G401.6 (cell line): ENCODE measurements around the gene ATP2C1.
A peak's percentile ranks its signal among the peaks of the same experiment; 100 is the strongest.
"Not testable (repeated sequence)": the region's sequence is repeated elsewhere in the genome, so short reads cannot be mapped to it uniquely, and the experiment has no call there.

Experiments
- FAIRE-seq: peaks from 2 replicates; lab custom pipeline; 2012; peaks lifted over from hg19 to GRCh38; lab: Jason Lieb, UNC

ATP2C1 gene, protein sequence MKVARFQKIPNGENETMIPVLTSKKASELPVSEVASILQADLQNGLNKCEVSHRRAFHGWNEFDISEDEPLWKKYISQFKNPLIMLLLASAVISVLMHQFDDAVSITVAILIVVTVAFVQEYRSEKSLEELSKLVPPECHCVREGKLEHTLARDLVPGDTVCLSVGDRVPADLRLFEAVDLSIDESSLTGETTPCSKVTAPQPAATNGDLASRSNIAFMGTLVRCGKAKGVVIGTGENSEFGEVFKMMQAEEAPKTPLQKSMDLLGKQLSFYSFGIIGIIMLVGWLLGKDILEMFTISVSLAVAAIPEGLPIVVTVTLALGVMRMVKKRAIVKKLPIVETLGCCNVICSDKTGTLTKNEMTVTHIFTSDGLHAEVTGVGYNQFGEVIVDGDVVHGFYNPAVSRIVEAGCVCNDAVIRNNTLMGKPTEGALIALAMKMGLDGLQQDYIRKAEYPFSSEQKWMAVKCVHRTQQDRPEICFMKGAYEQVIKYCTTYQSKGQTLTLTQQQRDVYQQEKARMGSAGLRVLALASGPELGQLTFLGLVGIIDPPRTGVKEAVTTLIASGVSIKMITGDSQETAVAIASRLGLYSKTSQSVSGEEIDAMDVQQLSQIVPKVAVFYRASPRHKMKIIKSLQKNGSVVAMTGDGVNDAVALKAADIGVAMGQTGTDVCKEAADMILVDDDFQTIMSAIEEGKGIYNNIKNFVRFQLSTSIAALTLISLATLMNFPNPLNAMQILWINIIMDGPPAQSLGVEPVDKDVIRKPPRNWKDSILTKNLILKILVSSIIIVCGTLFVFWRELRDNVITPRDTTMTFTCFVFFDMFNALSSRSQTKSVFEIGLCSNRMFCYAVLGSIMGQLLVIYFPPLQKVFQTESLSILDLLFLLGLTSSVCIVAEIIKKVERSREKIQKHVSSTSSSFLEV

DNA sequence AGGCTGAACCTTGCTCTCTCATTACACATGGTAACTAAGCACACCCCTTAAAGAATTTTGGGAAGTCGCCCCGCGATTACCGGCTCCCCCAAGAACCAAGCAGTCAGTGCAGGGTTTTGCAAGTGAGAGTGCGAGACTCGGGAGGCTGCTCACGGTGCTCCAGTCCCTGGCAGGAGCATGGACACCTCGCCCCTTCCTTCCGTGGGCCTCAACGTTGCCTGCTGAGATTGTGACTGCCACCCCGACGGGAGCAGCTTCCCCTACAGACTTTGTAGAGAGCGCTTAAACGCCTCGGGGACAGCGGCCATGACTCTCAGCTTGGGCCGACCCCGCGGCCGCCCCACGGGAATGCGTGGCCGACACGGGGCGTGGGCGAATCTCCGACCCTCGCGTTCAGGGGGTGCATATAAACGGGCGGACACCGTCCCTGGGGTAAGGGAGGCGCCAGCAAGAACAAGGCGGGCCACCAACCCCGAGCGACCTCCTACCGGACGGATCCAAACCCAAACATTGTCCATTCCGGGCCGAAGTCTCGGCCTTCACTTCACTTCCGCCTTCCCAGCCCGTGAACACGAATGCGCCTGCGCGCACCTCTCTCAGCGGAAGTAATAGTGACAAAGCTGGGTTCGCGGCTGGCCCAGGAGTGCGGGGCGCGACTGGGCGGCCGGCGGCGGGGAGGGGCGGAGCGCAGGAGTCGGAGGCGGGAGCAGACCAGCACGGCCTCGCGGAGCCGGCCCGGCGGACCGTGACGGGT is at the start of gene ATP2C1:
ATP2C1 (plus strand) TSS at position 709 of the 754 bp plus-strand sequence. CDS start 686 bp downstream, outside the sequence.
- peak; percentile 37 for FAIRE-seq

DNA sequence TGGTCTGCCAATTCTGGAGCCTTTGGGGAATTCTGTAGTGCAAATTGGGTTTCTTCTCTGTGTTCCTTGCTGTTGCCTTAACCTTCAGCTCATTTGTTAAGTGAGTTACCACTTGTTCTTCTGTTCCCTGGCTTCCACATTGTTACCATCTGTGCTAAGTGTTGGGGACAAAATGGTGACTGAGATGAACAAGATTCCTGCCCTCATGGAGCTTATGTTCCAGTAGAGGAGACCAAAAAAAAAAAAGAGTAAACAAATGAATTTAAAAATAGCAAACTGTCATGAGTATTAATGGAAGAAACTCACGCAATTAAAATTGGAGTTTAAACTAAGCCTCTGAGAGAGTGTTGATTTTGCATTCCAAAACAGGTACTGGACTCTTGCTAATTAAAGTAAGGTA is 49.4 kb upstream of the ATP2C1 start:
- FAIRE-seq, result no peak

DNA sequence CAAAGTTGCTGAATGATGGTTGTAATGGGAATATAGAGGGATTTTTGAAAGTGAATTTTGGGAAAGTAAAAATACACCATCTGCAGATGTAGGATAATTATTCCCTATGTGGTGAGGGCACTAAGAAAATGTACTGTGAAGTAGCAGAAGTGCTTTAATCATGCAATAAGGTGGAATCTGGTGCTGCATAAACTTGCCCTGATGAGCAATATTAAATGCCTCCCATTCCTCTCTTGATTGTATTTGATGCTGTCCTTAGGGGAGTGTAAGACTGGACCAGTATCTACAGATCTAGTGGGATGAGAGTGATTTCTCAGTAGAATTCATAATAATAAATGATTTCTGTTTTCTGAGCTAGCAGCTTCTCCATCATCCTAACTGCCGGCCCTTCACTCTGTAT is 47.7 kb upstream of the ATP2C1 start:
- FAIRE-seq, result no peak

DNA sequence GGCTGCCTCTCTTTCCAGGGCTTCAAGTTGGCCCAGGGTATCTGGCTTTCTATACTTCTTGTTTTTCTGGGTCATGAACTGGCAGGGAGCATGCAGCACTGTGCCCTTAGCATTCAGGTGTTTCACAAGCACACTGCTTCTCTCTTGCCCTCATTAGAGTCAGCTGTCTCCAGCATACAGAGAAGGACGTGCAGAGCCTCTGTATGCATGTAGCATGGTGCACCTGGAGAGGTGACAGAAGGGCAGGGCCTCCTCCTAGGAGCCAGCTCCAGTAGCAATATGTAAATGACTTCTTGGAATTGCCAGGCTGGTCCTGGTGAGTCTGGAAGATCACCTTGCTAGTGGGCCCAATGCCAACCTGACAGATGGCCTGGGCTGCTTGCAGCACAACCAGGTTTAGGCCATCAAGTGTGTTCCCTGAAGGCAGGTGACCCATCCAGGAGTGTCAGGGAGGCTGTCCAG is 44.8 kb upstream of the ATP2C1 start:
- no peak for FAIRE-seq

DNA sequence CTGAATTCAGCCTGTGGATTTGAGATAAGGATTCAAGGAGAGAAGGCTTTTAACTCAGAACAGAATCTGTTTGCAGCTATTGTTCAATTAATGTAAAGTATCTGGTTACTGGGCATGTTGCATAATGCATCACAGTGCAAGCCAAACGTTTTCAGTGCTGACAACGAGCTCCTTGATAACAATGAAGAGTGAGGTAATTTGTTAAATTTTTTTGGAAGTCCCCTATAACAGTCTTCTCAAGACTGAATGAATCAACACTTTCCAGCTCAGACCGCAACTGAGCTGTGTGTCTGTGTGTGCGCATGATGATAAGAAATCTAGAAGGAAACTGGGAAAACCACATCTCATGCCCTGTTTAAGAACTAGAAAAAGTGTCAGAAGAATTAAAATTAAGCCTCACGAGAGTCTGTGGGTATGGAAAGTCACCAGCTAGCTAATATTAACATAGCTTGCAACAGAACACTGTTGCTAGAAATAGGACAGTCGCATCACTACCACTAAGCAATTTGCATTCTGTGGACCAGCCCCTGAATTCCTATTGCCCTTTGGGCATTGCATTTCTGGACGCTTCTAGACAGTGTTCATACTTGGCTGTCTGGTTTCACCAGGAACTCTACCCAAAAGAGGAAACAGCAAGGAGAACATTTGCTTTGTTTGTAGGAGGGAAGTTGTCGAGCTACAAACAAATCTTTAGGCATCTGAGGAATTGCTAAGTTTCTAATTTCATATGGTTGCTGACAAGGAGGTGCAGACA is 43.7 kb upstream of the ATP2C1 start:
- FAIRE-seq, result no peak

DNA sequence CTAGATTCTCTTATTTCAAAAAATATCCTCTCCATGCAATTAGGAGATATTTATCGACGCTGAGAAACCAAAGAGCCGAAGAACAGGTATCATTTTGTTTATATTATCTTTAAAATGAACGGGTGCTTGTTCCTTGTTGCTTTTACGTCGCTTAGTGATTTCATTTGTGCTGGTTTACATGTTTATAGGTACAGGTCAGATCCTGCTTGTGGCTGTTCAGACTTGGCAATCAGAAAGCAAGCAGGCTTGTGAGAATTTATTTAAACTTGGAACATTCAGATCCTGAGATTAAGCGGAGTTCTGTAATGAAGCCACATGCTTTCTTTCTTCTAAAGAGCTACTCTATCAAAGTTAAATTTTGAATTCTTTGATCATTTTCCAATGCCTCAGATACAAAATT is 43.0 kb upstream of the ATP2C1 start:
- no peak for FAIRE-seq

DNA sequence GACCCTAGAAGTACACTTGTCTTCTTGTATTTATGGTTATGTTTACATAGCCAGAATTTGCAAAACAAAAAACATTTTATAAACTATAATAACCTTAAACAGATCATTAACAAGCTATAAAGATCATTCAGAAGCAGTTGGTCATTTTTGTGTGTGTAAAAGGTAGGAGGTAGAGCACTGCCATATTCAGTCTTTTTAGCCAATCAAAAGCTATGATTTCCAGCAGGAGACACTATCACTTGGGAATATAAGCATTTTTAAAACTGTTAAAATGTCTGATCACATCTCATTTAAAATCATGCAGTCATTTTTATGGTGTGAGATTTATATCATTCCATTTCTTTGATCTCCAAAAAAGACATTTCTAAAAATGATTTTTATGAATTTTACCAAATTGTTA is 42.6 kb upstream of the ATP2C1 start:
- FAIRE-seq, result no peak

DNA sequence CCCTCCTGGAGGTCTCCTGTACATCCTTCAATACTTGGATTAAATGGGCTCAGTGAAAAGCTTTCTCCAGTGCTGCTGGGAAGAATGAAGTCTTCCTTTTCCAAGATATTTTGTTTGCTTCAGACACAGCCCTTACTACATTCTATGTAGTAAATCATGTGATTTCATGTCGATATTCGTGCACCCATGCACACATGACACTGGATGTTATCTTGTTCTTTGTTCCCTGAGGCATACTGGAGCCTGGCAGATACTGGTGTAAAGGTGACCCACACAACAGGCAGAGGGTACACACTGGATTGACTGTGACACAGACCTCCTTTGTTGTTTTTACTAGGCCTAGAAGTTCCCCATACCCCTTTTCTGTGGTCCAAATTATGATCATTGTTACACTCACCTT is 40.3 kb upstream of the ATP2C1 start:
- no peak for FAIRE-seq

DNA sequence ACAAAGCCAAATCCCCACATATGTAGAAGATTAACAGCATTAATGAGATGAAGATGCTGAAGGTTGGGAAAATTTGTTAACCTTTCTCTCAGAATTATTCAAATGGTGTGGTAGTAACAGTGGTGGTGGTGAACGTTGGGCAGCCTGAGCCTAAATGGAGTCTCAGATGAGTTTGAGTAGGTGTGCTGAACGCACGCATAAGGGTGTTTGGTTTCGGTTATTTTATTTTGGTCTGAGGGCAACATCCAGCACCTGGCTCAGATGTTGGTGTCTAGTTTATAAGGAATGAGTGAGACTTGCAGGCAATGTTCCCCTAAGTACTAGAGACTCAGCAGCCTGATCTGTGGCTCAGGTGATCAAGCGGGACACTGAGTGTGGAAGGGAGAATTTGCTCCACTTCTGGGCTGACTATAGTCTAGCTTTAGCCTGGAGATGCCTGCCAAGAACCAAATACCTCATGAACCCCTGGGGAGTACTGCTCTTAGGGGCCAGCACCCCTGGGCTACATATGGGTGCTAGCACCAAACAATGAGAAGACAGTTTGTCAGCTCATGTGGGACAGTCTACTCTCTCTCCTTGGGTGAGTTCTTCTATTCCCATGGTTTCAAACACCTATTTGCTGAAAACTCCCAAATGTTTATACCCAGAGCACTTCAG is 39.5 kb upstream of the ATP2C1 start:
- no peak for FAIRE-seq

DNA sequence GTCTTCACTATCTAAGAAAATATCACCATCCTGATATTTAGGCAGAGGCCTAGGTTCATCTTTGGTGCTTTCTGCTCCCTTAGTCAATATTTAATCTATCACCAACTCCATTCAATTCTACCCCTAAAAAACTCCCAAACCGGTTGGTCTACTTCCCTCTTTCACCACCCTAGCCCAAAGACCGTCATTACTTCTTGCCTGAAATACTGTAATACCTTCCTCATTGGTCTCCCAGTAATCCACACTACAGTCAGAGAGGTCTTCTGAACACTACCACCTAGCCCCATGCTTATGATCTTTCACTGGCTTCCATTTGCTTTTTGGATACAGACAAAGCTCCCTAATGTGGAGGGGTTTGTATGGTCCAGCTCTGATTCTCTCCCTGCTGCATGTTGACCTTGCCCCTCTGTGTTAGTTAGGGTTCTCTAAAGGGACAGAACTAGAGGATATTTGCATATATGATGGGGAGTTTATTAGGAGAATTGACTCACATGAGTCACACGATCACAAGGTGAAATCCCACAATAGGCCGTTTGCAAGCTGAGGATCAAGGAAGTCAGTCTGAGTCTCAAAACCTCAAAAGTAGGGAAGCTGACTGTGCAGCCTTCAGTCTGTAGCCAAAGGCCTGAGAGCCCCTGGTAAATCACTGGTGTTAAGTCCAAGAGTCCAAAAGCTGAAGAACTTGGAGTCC is 36.4 kb upstream of the ATP2C1 start:
- no peak for FAIRE-seq

DNA sequence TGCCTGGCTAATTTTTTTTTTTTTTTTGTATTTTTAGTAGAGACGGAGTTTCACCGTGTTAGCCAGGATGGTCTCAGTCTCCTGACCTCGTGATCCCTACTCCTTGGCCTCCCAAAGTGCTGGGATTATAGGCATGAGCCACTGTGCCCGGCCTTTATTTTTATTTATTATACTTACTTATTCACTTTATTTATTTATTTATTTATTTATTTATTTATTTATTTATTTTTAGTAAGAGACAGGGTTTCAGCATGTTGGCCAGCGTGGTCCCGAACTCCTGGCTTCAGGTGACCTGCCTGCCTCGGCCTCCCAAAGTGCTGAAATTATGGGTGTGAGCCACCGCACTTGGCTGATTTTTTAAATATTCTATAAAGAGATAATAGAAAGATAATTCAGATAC is 31.8 kb upstream of the ATP2C1 start:
- not testable (repeated sequence) for FAIRE-seq

DNA sequence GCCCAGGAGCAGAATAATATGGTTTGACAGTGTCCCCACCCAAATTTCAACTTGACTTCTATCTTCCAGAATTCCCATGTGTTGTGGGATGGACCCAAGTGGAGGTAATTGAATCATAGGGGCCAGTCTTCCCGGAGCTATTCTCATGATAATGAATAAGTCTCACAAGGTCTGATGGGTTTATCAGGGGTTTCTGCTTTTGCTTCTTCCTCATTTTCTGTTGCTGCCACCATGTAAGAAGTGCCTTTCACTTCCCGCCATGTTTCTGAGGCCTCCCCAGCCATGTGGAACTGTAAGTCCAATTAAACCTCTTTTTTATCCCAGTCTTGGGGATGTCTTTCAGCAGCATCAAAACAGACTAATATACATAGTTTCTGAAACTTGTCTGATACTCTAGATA is 28.4 kb upstream of the ATP2C1 start:
- no peak for FAIRE-seq

DNA sequence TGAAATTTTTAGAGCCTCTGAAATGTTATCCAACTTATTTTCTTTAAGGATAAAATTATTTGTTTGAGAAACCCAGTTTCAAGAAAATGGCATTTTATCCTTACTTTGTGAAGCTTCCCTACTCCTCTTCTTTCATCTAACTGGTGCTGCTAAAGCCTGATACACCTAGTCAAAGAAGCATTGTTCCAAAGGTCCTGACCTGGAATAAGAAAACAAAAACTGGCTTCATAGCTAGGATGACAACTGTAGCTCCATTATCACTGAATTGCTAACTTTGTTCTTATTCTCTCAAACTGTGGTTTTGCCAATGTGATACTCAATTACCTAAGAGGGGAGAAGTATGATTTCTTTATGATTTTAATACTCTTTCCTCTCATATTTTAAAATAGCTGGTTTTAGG is 27.6 kb upstream of the ATP2C1 start:
- FAIRE-seq, result no peak

DNA sequence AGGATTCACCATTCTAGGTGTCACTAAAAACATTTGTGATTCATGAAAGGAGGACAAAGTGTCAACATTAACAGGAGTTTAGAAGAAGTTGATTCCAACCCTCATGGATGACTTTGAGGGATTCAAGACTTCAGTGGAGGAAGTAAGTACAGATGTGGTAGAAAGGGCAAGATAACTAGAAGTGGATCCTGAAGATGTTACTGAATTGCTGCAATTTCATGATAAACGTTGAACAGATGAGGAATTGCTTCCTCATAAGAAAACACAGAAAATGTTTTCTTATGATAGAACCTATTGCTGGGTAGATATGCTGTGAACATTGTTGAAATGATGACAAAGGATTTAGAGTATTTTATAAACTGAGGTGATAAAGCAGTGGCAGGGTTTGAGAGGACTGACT is 23.5 kb upstream of the ATP2C1 start:
- no peak for FAIRE-seq

DNA sequence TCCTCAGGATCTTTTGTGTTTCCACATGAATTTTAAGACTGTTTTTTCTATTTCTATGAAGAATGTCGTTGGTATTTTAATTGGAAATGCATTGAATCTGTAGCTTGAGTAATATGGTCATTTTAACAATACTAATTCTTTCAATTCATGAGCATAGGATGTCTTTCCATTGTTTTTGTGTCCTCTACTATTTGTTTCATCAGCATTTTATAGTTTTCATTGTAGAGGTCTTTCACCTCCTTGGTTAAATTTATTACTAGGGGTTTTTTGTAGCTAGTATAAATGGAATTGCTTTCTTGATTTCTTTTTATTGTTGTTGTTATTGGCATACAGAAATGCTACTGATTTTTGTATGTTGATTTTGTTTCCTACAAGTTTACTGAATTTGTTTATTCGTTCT is 17.3 kb upstream of the ATP2C1 start:
- no peak for FAIRE-seq

DNA sequence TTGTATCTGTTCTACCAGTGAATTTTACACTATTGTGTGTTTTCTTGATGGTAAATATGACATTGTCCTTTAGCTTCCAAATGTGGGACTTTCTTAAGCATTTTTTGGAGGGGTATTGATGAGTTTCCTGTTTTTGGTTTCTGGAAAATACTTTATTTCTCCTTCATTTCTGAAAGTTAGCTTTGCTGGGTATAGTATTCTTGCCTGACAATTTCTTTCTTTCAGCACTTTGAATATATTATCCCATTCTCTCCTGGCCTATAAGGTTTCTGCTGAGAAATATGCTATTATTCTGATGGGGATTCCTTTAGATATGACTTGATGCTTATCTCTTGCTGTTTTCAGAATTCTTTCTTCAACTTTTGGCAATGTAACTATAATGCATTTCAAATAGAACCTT is 15.4 kb upstream of the ATP2C1 start:
- no peak for FAIRE-seq

DNA sequence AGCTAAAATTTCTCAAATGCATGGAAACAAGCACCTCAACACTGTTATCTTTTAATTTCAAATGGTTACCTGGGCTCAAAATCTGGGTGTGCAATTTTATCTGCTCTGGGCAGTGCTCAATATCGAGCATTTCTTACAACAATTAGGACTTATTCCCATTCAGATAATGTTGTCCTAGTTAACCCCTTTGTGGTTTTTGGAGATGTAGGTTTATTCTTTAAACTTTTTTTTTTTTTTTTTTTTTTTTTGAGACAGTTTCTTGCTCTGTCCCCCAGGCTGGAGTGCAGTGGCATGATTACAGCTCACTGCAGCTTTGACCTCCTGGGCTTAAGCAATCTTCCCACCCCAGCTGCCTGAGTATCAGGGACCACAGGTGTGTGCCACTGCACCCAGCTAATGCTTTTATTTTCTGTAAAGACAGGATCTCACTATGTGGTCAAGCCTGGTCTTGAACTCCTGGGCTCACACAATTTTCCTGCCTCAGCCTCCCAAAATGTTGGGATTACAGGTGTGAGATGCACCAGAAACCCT is 4.4 kb upstream of the ATP2C1 start:
- no peak for FAIRE-seq

DNA sequence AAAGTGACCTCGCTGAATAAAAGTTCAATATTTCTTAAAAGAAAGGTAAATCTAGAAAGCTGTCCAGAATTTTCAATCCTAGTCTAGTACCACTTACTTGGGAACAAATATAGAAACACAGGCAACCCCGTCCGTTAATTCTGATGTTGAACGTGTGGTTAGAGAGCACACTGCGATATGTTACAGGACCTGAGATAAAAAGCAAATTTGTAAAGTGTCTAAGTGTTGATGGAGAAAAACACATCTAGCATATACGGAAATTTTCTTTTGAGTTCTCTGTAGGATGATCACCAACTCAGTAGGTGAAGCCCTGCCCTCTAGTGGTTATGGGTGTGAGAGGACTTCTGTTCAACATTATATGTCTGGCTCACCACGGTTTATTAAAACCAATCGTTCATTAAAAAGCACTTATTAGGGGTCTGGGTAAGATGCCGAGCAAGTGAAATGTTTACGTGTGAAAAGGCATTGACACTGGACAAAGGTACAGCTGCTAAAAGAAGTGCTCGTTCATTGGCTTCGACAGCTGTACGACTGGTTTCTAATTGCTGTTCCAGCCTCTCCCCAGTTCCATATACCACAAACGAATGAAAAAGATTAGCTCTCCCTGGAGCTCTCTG is 1.0 kb upstream of the ATP2C1 start:
- peak; percentile 89 for FAIRE-seq

DNA sequence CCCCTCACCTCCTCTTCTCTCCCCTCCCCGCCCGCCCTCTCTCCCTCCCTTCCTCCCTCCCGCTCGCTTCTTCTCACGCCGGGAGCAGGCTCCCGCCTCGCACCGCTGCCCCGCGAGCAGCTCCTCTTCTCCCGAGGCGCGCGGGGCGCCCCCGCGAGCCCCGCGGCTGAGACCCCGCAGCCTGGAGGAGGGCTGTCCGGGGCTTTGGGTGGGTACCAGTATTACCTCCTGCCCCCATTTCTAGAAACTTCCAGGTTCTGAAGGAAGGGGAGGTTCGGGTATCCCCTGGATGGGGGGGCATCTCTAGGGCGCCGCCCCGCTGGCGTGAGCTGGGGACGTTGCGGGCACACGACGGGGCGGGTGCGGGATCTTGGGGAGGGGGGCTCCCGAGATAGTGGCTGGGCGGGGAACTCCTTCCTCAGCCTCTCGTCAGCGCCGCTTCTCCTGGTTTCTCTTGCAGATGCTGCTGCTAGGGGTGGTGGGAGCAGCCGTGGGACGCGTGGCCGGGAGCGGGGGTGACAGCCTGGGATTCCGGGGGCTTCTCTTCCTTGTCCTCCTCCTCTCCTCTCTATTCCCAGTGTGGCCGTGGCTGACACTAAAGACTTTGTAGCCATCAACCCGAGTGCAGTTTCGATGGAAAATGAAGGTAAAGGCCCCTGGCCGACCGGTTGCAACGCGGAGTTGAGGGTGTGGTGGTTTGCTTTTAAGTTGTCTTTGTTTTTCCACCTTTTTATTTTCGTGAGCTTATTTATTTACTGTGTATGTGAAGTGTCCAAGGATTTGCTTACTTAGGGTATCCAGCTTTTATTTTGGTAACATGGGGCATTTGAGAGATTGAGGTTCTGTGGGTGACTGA is 474 bp downstream of the ATP2C1 start:
- FAIRE-seq, result no peak
